Uterus (tissue), 4 donors: ENCODE data around the gene VPS18. TPM values are rescaled to one million over a fixed set of nuclear protein-coding genes. Genes with fewer than 3 reads are reported as not detected.
A peak's percentile ranks its signal among the peaks of the same experiment; 100 is the strongest.

ENCODE experiments used
- DNase-seq, 2 donors: peaks; one replicate each; pipeline ENCODE4 v3.0.0-alpha.2; 2019 to 2020
- H3K27ac ChIP-seq, 2 donors: fragments of 200-600 bp; sonication (generic); 1 replicate in 1 of 2; 2 replicates in 1 of 2; pipeline ENCODE4 v1.5.1; 2016 to 2018
- H3K27me3 ChIP-seq, 2 donors: fragments of 200-600 bp; sonication (generic); one replicate each; pipeline ENCODE4 v1.5.1; 2018 to 2019; ENCODE audit warnings: control low read depth in 1 of 2
- H3K36me3 ChIP-seq, 2 donors: fragments of 200-600 bp; sonication (generic); one replicate each; pipeline ENCODE4 v1.5.1; 2019; ENCODE audit warnings: control low read depth in 1 of 2
- H3K4me1 ChIP-seq, 2 donors: fragments of 200-600 bp; sonication (generic); one replicate each; pipeline ENCODE4 v1.5.1; 2018 to 2019; ENCODE audit warnings: control low read depth in 1 of 2
- H3K4me3 ChIP-seq, 2 donors: fragments of 200-600 bp; sonication (generic); 1 replicate in 1 of 2; 2 replicates in 1 of 2; pipeline ENCODE4 v1.5.1; 2018 to 2019; ENCODE audit warnings: mild to moderate bottlenecking in 1 of 2
- H3K9me3 ChIP-seq, 2 donors: fragments of 200-600 bp; sonication (generic); one replicate each; pipeline ENCODE4 v1.5.1; 2019; ENCODE audit warnings: control low read depth in 1 of 2
- POLR2A ChIP-seq, 2 donors: fragments of 450-650 bp; IDR thresholded peaks; one replicate each; pipeline ENCODE4 v1.6.1; 2016; ENCODE audit warnings: antibody characterized with exemption in 2 of 2, mild to moderate bottlenecking in 1 of 2, moderate library complexity in 1 of 2
- intact Hi-C: fragments of 100-400 bp; cut with DNase I; formaldehyde crosslinking; loops from one replicate; pipeline ENCODE4 v1.15.1; 2023; ENCODE audit warnings: low total_unique reads
- total RNA-seq, 4 donors: library from RNA; depleted of rRNA in 3 of 4; stranded (reverse); fragments of >200 nt in 3 of 4; gene quantifications; one replicate each; pipeline versions ENCODE4 v1.1.0 to v1.2.4, GENCODE V29; 2014 to 2023
- TF ChIP-seq, protein P1 (sequence below), 4 experiments: fragments of 200-600 bp in 2 of 4; fragments of 450-650 bp in 2 of 4; sonication (generic) in 2 of 4; IDR thresholded peaks; one replicate each; pipeline ENCODE4 v1.5.1; 2016 to 2019; ENCODE audit warnings: antibody characterized with exemption in 4 of 4, mild to moderate bottlenecking in 2 of 4, moderate library complexity in 1 of 4
- donor health status: DM: yes; HTN: yes; CAD: no.

Gene VPS18
- total RNA-seq, 4 donors from 2014 or later: 3.8 to 33.3 (median 17.3) TPM

DNA sequence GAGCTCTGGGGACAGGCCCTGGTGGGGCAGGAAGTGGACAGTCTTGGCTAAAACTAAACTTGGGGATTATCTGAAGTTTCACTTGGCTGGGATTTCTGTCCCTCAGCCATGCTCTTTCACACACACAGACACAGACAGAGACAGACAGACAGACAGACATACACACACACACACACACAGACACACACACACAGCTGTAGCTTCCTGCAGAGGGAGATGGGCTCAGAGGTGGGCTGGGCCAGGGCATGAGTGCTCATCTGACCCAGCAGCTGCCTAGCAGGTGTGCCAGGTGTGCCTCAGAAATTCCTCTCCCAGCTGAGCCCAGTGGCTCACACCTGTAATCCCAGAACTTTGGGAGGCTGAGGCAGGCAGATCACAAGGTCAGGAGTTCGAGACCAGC, 23.5 kb upstream of the VPS18 start:
- Histone ChIP-seq H3K4me3 (no peak overlapping the region), H3K27me3 (no peaks in the 10 kb centered on the region), H3K36me3 (no peaks in the 10 kb centered on the region), H3K4me1 (peaks cover 0 to 7% of the 10 kb centered on the region in 2 donors), H3K9me3 (no peaks in the 10 kb centered on the region), H3K27ac (no peak overlapping the region)
- no peak for TF ChIP-seq POLR2A (IDR thresholded peaks at IDR 0.05)
- TF ChIP-seq, protein P1, sequence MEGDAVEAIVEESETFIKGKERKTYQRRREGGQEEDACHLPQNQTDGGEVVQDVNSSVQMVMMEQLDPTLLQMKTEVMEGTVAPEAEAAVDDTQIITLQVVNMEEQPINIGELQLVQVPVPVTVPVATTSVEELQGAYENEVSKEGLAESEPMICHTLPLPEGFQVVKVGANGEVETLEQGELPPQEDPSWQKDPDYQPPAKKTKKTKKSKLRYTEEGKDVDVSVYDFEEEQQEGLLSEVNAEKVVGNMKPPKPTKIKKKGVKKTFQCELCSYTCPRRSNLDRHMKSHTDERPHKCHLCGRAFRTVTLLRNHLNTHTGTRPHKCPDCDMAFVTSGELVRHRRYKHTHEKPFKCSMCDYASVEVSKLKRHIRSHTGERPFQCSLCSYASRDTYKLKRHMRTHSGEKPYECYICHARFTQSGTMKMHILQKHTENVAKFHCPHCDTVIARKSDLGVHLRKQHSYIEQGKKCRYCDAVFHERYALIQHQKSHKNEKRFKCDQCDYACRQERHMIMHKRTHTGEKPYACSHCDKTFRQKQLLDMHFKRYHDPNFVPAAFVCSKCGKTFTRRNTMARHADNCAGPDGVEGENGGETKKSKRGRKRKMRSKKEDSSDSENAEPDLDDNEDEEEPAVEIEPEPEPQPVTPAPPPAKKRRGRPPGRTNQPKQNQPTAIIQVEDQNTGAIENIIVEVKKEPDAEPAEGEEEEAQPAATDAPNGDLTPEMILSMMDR (IDR thresholded peaks at IDR 0.05): no peak
- intact Hi-C loops: no loop called here
- no peak for DNase-seq

DNA sequence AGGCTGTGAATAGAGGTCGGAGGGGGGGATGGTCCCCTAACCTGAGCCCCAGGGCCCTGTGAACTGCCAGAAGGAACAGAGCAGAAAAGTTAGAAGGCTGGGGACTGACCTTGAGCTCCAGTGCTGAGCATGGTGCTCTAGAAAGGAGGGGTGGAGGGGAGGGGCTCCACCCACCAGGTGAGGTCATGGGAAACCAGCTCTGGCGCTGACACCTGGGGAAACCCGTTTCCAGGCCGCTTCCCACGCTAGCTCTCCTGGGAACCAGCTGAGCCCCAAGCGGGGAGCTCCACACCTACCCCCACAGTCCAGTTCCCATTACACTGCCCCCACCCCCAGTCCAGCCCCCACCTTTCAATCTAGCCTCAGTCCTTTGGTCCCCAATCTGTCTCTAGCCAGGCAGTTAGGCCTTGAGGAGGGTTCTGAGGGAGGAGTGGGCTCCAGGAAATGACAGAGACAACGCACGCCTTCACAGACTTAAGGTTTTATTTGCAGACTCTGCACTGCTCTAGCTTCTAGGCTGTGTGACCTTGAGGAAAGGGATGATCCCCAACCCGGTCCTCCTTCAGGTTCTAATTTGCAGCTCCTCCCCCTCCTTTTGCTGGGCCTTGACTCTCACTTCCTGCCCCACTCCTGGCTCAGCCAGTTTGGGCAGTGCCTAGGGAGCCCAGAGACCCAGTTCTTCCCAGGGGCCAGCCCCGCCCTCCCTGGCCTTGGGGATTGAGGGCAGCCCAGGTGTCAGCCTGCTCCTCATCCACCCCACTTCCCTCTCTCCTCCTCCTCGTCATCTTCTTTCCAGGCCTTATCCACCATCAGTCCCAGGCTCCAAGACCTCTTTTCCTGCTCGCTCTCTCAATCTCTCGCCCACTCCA, 22.3 kb upstream of the VPS18 start:
- H3K4me1 ChIP-seq: peaks cover 0 to 7% of the 10 kb centered on the region in 2 donors
- H3K27ac ChIP-seq: no peak overlapping the region
- no peaks in the 10 kb centered on the region for H3K9me3 ChIP-seq
- DNase-seq: no peak
- no peaks in the 10 kb centered on the region for H3K27me3 ChIP-seq
- no peaks in the 10 kb centered on the region for H3K36me3 ChIP-seq
- no peak for TF ChIP-seq POLR2A (IDR thresholded peaks at IDR 0.05)
- TF ChIP-seq, protein P1 (IDR thresholded peaks at IDR 0.05): no peak
- no peak overlapping the region for H3K4me3 ChIP-seq
- intact Hi-C loops: no loop called here

DNA sequence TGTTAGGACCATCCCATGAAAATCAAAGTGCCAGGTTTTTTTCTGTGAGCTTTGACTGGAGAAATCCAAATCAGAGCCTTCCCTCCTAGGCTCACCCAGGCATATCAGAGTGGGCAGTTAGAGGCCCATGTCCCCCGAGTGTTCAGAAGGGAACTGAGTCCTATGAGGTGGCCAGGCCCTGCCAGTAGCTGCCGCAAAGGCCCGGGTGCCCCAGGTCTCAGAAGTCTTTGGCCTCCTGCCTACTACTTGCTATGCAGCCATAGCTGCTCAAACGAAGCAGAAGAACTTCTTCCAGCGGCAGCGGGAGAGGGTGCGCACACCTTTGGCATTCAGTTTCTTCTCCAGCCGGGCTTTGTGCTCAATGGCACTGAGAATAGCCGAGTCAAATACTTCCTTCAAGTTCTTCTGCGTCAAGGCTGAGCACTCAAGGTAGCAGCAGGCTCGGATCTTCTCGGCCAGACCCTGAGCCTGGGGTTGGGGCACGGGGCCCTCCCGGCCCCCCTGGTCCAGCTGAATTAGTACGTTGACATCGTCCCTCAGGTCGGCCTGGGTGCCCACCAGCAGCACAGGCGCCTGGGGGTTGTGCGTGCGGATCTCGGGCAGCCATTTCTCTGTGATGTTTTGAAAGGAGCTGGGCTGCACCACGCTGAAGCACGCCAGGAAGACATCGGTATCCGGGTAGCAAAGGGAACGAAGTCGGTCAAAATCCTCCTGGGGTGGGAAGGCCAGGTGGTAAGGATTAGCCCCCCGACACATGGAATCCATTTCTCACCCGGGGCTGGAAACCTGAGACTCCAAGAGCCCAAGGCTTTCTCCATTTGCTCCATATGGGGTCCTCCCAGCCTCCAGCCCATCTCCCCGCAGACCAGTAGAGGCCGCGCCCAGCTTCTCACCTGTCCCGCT, 21.2 kb upstream of the VPS18 start:
- intact Hi-C loops: no loop called here
- no peak for DNase-seq

DNA sequence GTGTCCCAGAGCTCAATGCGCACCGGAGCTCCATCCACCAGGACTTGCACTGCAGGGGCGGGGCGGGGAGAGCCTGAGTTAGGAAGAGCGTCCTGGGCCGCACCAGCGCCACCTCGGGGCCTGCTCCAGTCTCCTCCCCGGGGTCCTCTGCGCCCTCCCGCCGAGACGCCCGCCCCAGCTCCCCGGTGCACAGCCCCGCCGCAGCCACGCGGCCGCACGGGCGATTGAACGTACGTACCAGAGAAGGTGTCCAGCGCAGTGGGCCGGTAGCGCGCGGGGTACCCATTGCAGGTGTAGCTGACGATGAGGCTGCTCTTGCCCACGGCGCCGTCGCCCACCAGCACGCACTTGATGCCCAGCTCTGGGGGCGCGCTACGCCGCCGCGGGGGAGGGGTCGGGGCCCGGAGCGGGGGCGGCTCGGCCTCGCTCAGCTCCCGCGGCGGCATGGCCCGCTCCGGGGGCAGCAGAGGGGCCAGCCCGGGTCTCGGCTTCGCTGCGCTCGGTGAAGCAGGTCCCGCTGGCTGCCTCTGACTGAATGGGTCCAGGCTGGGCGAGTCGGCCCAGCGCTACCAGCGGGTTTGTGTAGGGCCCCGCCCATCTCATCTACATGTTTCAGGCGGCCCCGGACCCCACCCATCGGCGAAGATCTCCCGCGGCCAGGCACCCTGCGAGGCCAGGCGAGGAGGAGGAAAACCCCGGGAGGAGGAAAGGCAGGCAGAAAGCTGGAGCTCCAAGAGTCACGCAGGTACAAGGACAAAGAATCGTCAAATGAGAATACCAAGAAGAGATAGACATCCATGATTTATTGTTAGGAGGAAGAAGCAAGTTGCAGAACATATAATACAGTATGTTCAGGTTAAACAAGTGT, 20.3 kb upstream of the VPS18 start, which contains the start of gene RHOV:
RHOV (minus strand) TSS at position 541 of the 868 bp plus-strand sequence; CDS start at position 446, 95 bp downstream.
- intact Hi-C loops: no loop called here
- DNase-seq: no peak
- TF ChIP-seq, protein P1 (IDR thresholded peaks at IDR 0.05): peak in 1 of 4 experiments; percentile 15
- TF ChIP-seq POLR2A (IDR thresholded peaks at IDR 0.05): no peak

More for the DNA sequence above, 21.2 kb upstream of the VPS18 start:
- Histone ChIP-seq H3K4me1 (peaks cover 0 to 7% of the 10 kb centered on the region in 2 donors), H3K27ac (no peak overlapping the region), H3K9me3 (no peaks in the 10 kb centered on the region), H3K36me3 (no peaks in the 10 kb centered on the region), H3K27me3 (no peaks in the 10 kb centered on the region), H3K4me3 (no peak overlapping the region)
- TF ChIP-seq, protein P1 (IDR thresholded peaks at IDR 0.05): no peak
- TF ChIP-seq POLR2A (IDR thresholded peaks at IDR 0.05): no peak

More for the DNA sequence above, 20.3 kb upstream of the VPS18 start, which contains the start of gene RHOV:
- Histone ChIP-seq H3K4me3 (peak within 1 kb of the TSS; percentile 19 to 36), H3K36me3 (no peaks in the 10 kb centered on the region), H3K27me3 (no peaks in the 10 kb centered on the region), H3K4me1 (peaks cover 0 to 7% of the 10 kb centered on the region in 2 donors), H3K9me3 (no peaks in the 10 kb centered on the region), H3K27ac (no peak within 1 kb of the TSS)
